SK-N-SH treated with all-trans-retinoic acid at 6 μM for 48 hours (cell line): Measurements from ENCODE around the gene GUCY1A2.

Source experiments
- ARNTL ChIP-seq: fragments of 450-650 bp; formaldehyde crosslinking; IDR thresholded peaks from 2 replicates; pipeline ENCODE4 v1.5.0; 2020; ENCODE audit warnings: low read depth, mild to moderate bottlenecking, moderate library complexity, borderline replicate concordance
- CSRNP3 ChIP-seq: fragments of 250-450 bp; sonication (Bioruptor Pico); IDR thresholded peaks from 2 replicates; pipeline ENCODE4 v1.5.1; 2021; ENCODE audit warnings: mild to moderate bottlenecking, moderate library complexity
- PATZ1 ChIP-seq: fragments of 250-450 bp; sonication (Bioruptor Pico); IDR thresholded peaks from 2 replicates; pipeline ENCODE4 v1.8.0; 2020; ENCODE audit warnings: mild to moderate bottlenecking, moderate library complexity, borderline replicate concordance
- POU6F1 ChIP-seq: fragments of 250-450 bp; sonication (Bioruptor Pico); IDR thresholded peaks from 2 replicates; pipeline ENCODE4 v1.8.0; 2021; ENCODE audit warnings: low read depth, mild to moderate bottlenecking, moderate library complexity, borderline replicate concordance
- RARB ChIP-seq: fragments of 250-450 bp; sonication (Bioruptor Pico); IDR thresholded peaks from 2 replicates; pipeline ENCODE4 v1.8.0; 2021; ENCODE audit warnings: mild to moderate bottlenecking, moderate library complexity
- ZFP30 ChIP-seq: fragments of 450-650 bp; formaldehyde crosslinking; IDR thresholded peaks from 2 replicates; pipeline ENCODE4 v1.5.0; 2022; ENCODE audit warnings: mild to moderate bottlenecking, moderate library complexity
- TF ChIP-seq, protein P1 (sequence below): fragments of 250-450 bp; sonication (Bioruptor Pico); IDR thresholded peaks from 2 replicates; pipeline ENCODE4 v1.5.0; 2020; ENCODE audit warnings: mild to moderate bottlenecking, moderate library complexity

DNA sequence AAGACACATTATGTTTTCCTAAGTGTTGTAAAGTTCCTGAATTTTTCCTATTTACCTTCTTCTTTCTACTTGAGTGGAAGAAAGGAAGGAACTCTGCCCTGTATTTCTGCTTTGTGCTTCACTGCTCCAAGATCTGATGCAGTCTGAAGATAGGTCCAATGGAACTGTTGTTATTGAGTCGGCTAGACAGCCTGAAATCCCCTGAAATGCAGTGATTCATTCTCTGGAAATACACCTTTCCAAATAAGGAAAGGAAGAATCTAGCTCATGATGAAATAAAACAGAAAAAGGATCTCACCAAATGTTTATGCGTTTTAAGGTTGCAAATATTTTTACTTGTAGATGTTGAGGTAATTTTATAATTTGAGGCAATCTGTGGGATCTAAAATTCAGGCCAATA lies 322.8 kb downstream of the GUCY1A2 start:
- no peak for TF ChIP-seq CSRNP3 (CRISPR knock-in tag)
- TF ChIP-seq ZFP30 (CRISPR knock-in tag) = no peak
- TF ChIP-seq, protein P1, sequence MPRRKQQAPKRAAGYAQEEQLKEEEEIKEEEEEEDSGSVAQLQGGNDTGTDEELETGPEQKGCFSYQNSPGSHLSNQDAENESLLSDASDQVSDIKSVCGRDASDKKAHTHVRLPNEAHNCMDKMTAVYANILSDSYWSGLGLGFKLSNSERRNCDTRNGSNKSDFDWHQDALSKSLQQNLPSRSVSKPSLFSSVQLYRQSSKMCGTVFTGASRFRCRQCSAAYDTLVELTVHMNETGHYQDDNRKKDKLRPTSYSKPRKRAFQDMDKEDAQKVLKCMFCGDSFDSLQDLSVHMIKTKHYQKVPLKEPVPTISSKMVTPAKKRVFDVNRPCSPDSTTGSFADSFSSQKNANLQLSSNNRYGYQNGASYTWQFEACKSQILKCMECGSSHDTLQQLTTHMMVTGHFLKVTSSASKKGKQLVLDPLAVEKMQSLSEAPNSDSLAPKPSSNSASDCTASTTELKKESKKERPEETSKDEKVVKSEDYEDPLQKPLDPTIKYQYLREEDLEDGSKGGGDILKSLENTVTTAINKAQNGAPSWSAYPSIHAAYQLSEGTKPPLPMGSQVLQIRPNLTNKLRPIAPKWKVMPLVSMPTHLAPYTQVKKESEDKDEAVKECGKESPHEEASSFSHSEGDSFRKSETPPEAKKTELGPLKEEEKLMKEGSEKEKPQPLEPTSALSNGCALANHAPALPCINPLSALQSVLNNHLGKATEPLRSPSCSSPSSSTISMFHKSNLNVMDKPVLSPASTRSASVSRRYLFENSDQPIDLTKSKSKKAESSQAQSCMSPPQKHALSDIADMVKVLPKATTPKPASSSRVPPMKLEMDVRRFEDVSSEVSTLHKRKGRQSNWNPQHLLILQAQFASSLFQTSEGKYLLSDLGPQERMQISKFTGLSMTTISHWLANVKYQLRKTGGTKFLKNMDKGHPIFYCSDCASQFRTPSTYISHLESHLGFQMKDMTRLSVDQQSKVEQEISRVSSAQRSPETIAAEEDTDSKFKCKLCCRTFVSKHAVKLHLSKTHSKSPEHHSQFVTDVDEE = no peak
- no peak for TF ChIP-seq PATZ1 (CRISPR knock-in tag)
- TF ChIP-seq RARB (CRISPR knock-in tag) = no peak
- TF ChIP-seq POU6F1 (CRISPR knock-in tag) = no peak
- TF ChIP-seq ARNTL (CRISPR knock-in tag) = no peak
